ENCODE measurements around the gene SRC. TPM values are rescaled to one million over a fixed set of nuclear protein-coding genes. Genes with fewer than 3 reads are reported as not detected.

The SRC gene
- total and polyA plus RNA-seq, 2 of the 8 experiments (the other 6 are each of a cell fraction or from before 2014, with no cell fraction given) = 27.6 to 28.8 TPM

DNA sequence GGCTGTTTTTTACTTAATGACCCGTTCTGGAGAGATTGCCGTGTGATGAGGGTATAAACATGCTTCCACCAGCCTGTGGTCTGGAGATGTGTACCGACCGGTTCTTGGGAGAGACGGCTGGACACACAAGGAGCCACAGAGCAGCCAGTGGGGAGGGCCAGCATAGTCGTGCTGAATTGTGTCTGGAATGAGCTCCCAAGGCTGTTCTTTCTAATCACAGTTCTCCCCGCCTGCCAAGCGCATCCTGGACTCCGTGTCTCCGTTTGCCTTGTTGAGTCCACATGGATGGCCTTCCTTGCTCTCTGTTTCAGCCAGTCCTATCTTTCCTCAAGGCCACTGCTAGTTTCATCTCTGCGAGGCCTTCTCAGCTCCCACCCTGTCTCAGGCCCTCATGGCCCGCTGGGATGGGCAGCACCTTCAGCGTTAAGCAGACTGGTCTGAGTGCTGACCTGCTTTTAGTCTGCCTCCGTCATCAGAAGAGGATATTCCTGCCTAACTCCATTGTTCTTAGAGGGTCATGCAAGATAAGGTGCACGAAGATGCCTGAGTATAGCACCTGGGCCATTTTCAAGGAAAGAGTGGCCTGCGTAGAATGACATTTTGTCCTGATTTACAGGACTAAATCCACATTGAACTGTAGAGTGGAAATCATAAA is 35.9 kb upstream of the SRC start (continued):
- TF ChIP-seq POU5F1 (IDR thresholded peaks at IDR 0.05; ENCODE audit: low read depth, low read length) (no peak), KDM1A (IDR thresholded peaks at IDR 0.05; ENCODE audit: borderline replicate concordance, low read length) (no peak)

All from H1 (cell line).